HepG2 (cell line): ENCODE results near the gene PTPRH. TPM values are rescaled to one million over a fixed set of nuclear protein-coding genes. Genes with fewer than 3 reads are reported as not detected.

Source experiments
- ELF3 ChIP-seq: IDR thresholded peaks from 2 replicates; pipeline ENCODE4 v1.6.1; 2016; ENCODE audit warnings: missing genetic modification reagents, missing compliant biosample characterization
- FOSL2 ChIP-seq: sonication (generic); formaldehyde crosslinking; IDR thresholded peaks from 2 replicates; pipeline ENCODE4 v1.4.0; 2020; ENCODE audit warnings: missing genetic modification reagents
- FOXK2 ChIP-seq: fragments of 450-650 bp; IDR thresholded peaks from 2 replicates; pipeline ENCODE4 v1.6.1; 2016
- IKZF1 ChIP-seq: fragments of 450-650 bp; IDR thresholded peaks from 2 replicates; pipeline ENCODE4 v1.7.1; 2016
- IKZF5 ChIP-seq: IDR thresholded peaks from 2 replicates; pipeline ENCODE4 v1.6.1; 2018; ENCODE audit warnings: missing genetic modification reagents, mild to moderate bottlenecking, missing compliant biosample characterization
- LCORL ChIP-seq, 2 experiments: fragments of 450-650 bp in 1 of 2; sonication (generic) in 1 of 2; formaldehyde crosslinking in 1 of 2; IDR thresholded peaks; 2 replicates each; pipeline versions ENCODE4 v1.5.0 to v1.6.1; 2017 to 2020; ENCODE audit warnings: antibody characterized with exemption in 1 of 2, missing genetic modification reagents in 1 of 2
- MED1 ChIP-seq: sonication (generic); formaldehyde crosslinking; IDR thresholded peaks from 2 replicates; pipeline ENCODE4 v1.4.0; 2020; ENCODE audit warnings: missing genetic modification reagents
- SIN3A ChIP-seq: IDR thresholded peaks from 2 replicates; pipeline ENCODE4 v1.6.1; 2011; ENCODE audit warnings: low read depth, mild to moderate bottlenecking, control low read depth, low read length, borderline replicate concordance
- SKI ChIP-seq: fragments of 450-650 bp; IDR thresholded peaks from one replicate; pipeline ENCODE4 v1.6.1; 2018; ENCODE audit warnings: mild to moderate bottlenecking; ENCODE audit not compliant: partially characterized antibody
- WIZ ChIP-seq: sonication (generic); formaldehyde crosslinking; IDR thresholded peaks from 2 replicates; pipeline ENCODE4 v1.5.1; 2020; ENCODE audit warnings: mild to moderate bottlenecking, missing genetic modification reagents
- ZNF160 ChIP-seq: sonication (generic); formaldehyde crosslinking; IDR thresholded peaks from 2 replicates; pipeline ENCODE4 v1.8.0; 2022; ENCODE audit warnings: mild to moderate bottlenecking, inconsistent platforms, missing genetic modification reagents
- ZNF337 ChIP-seq: sonication (generic); formaldehyde crosslinking; IDR thresholded peaks from 2 replicates; pipeline ENCODE4 v1.5.1; 2020; ENCODE audit warnings: missing genetic modification reagents, low read depth, mild to moderate bottlenecking, borderline replicate concordance
- ZNF343 ChIP-seq: sonication (generic); formaldehyde crosslinking; IDR thresholded peaks from 2 replicates; pipeline ENCODE4 v1.4.0; 2020; ENCODE audit warnings: mild to moderate bottlenecking, missing genetic modification reagents
- ZNF441 ChIP-seq: sonication (generic); formaldehyde crosslinking; IDR thresholded peaks from 2 replicates; pipeline ENCODE4 v1.7.0; 2021; ENCODE audit warnings: missing genetic modification reagents, borderline replicate concordance
- ZNF691 ChIP-seq: sonication (generic); formaldehyde crosslinking; IDR thresholded peaks from 2 replicates; pipeline ENCODE4 v1.4.0; 2020; ENCODE audit warnings: missing genetic modification reagents, low read depth, mild to moderate bottlenecking, borderline replicate concordance
- ZSCAN20 ChIP-seq: sonication (generic); formaldehyde crosslinking; IDR thresholded peaks from 2 replicates; pipeline ENCODE4 v1.4.0; 2020; ENCODE audit warnings: missing genetic modification reagents, mild to moderate bottlenecking, borderline replicate concordance
- ZSCAN22 ChIP-seq: sonication (generic); formaldehyde crosslinking; IDR thresholded peaks from 2 replicates; pipeline ENCODE4 v1.4.0; 2020; ENCODE audit warnings: mild to moderate bottlenecking, missing genetic modification reagents
- ZSCAN31 ChIP-seq: sonication (generic); formaldehyde crosslinking; IDR thresholded peaks from 2 replicates; pipeline ENCODE4 v1.5.0; 2020; ENCODE audit warnings: low read depth, mild to moderate bottlenecking, missing genetic modification reagents
- polyA plus RNA-seq, 8 experiments: library from polyadenylated mRNA; depleted of rRNA in 3 of 8; stranded (reverse) in 7 of 8; unstranded in 1 of 8; fragments of >200 nt; fragmentation: Illumina TruSeq in 4 of 8; extraction: Trizol in 4 of 8; gene quantifications; 2 replicates each; pipeline versions ENCODE4 v1.2.1 to v1.2.3, GENCODE V29; 2011 to 2016; ENCODE audit warnings: low read depth in 4 of 8, missing spikeins in 1 of 8, mixed read lengths in 1 of 8; ENCODE audit not compliant: insufficient read depth in 1 of 8
- total RNA-seq, 5 experiments: library from RNA; depleted of rRNA; stranded (reverse); fragments of >200 nt; fragmentation: Illumina TruSeq; extraction: Trizol; gene quantifications; 2 replicates each; pipeline ENCODE4 v1.2.3, GENCODE V29; 2016; ENCODE audit warnings: low read depth in 1 of 5
- TF ChIP-seq, protein P1 (sequence below): sonication (generic); formaldehyde crosslinking; IDR thresholded peaks from 2 replicates; pipeline ENCODE4 v1.8.0; 2022; ENCODE audit warnings: mild to moderate bottlenecking, missing genetic modification reagents, moderate library complexity
- TF ChIP-seq, protein P2 (sequence below): sonication (generic); formaldehyde crosslinking; IDR thresholded peaks from 2 replicates; pipeline ENCODE4 v1.4.0; 2020; ENCODE audit warnings: mild to moderate bottlenecking, low read depth, missing genetic modification reagents
- TF ChIP-seq, protein P3 (sequence below): sonication (generic); IDR thresholded peaks from 2 replicates; pipeline ENCODE4 v1.6.1; 2016; ENCODE audit warnings: low read depth, borderline replicate concordance

Gene PTPRH
- total and polyA plus RNA-seq, 2 of the 13 experiments (the other 11 are each of a cell fraction or from before 2014, with no cell fraction given) = 14.7 to 125 TPM

GRCh38 chr19:55209693-55210472 lies 582 bp upstream of the PTPRH start (continued):
- no peak; the same call in 1 of the 2 replicates for TF ChIP-seq IKZF5
- no peak for TF ChIP-seq IKZF1
- 0 out of 2 replicates have a peak, but pooled peaks have one; percentile 33 for TF ChIP-seq WIZ (CRISPR knock-in tag)
- TF ChIP-seq LCORL (IDR thresholded peaks at IDR 0.05) = no peak
- peak; percentile 9; the same call in 1 of the 2 replicates for TF ChIP-seq LCORL (CRISPR knock-in tag; IDR thresholded peaks at IDR 0.05)
- 0 out of 2 replicates have a peak, but pooled peaks have one; percentile 27 for TF ChIP-seq ZNF343
- TF ChIP-seq, protein P1, sequence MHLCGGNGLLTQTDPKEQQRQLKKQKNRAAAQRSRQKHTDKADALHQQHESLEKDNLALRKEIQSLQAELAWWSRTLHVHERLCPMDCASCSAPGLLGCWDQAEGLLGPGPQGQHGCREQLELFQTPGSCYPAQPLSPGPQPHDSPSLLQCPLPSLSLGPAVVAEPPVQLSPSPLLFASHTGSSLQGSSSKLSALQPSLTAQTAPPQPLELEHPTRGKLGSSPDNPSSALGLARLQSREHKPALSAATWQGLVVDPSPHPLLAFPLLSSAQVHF (CRISPR knock-in tag) = no peak
- TF ChIP-seq ZSCAN20 (CRISPR knock-in tag) = no peak
- peak; percentile 77 for TF ChIP-seq FOXK2
- 0 out of 2 replicates have a peak, but pooled peaks have one; percentile 35 for TF ChIP-seq ZNF691 (CRISPR knock-in tag)
- TF ChIP-seq ZSCAN31 (CRISPR knock-in tag) = peak; percentile 74; the same call in 1 of the 2 replicates
- TF ChIP-seq ZSCAN22 = peak; percentile 85
- TF ChIP-seq, protein P2, sequence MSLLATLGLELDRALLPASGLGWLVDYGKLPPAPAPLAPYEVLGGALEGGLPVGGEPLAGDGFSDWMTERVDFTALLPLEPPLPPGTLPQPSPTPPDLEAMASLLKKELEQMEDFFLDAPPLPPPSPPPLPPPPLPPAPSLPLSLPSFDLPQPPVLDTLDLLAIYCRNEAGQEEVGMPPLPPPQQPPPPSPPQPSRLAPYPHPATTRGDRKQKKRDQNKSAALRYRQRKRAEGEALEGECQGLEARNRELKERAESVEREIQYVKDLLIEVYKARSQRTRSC (CRISPR knock-in tag) = no peak
- TF ChIP-seq SIN3A = peak; percentile 32; the same call in 1 of the 2 replicates
- TF ChIP-seq MED1 (CRISPR knock-in tag) = peak; percentile 54
- peak; percentile 88 for TF ChIP-seq FOSL2
- peak; percentile 68; the same call in 1 of the 2 replicates for TF ChIP-seq ZNF337 (CRISPR knock-in tag)
- TF ChIP-seq, protein P3, sequence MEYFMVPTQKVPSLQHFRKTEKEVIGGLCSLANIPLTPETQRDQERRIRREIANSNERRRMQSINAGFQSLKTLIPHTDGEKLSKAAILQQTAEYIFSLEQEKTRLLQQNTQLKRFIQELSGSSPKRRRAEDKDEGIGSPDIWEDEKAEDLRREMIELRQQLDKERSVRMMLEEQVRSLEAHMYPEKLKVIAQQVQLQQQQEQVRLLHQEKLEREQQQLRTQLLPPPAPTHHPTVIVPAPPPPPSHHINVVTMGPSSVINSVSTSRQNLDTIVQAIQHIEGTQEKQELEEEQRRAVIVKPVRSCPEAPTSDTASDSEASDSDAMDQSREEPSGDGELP = peak; percentile 65; the same call in 1 of the 2 replicates
- no peak for TF ChIP-seq SKI
- TF ChIP-seq ZNF441 (CRISPR knock-in tag) = peak; percentile 87
- TF ChIP-seq ELF3 (CRISPR knock-in tag) = 0 out of 2 replicates have a peak, but pooled peaks have one; percentile 7
- peak; percentile 43; the same call in 1 of the 2 replicates for TF ChIP-seq ZNF160 (CRISPR knock-in tag)
